Measurements from ENCODE around the gene L3MBTL3. TPM values are rescaled to one million over a fixed set of nuclear protein-coding genes. Genes with fewer than 3 reads are reported as not detected.
A peak's percentile ranks its signal among the peaks of the same experiment; 100 is the strongest.

L3MBTL3 gene
- polyA plus RNA-seq (2013, experiment 1 of 2), result 9.4 TPM
- polyA plus RNA-seq (2013, experiment 2 of 2), result 9.0 TPM

DNA sequence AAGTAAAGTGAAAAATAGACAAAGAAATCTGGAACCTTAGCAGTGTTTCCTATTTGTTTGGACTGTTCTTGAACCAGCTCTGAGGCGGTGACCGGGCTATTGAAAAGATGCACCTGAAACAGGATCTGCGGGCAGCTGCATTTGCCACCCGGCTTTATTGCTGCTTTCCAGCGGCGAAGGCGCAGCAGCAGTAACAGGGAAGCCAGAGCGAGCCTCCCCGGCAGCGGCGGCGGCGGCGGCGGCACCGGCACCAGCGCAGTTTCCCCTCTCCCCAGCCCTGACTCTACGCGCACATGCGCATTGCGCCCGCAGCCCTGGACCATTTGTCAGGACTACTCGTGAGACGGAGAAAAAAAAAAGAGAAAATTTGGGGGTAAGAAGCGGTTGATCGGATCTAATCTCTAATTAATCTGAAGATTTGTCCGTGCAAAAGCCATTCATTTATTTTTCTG lies at the start of gene L3MBTL3:
Gene L3MBTL3 (plus strand): TSS at position 290 of the 452 bp plus-strand sequence. CDS start 24,119 bp downstream, outside the sequence.
- Histone ChIP-seq H2AFZ (ENCODE audit: low read length) (peak within 1 kb of the TSS; percentile 99), H4K8ac (ENCODE audit: low read depth, low read length) (no peak within 1 kb of the TSS), H3K23ac (ENCODE audit: low read depth, low read length, poor library complexity) (no peak within 1 kb of the TSS), H3K79me1 (ENCODE audit: low read depth, low read length) (peaks cover 5% of the 10 kb centered on the region), H2AK5ac (ENCODE audit: low read depth, low read length) (no peak within 1 kb of the TSS), H2BK12ac (ENCODE audit: low read length) (peak within 1 kb of the TSS; percentile 36), H3K4me1 (ENCODE audit: control insufficient read depth in 2 of 2, insufficient read depth in 1 of 2, low read depth in 1 of 2, low read length in 2 of 2) (peaks cover 2 to 8% of the 10 kb centered on the region in 2 donors), H2BK15ac (ENCODE audit: low read length) (peak within 1 kb of the TSS; percentile 62), H3K14ac (ENCODE audit: low read length) (peak within 1 kb of the TSS; percentile 96), H2BK120ac (ENCODE audit: low read depth, low read length) (peak within 1 kb of the TSS; percentile 87), H3K27me3 (ENCODE audit: control insufficient read depth in 3 of 3, insufficient read depth in 3 of 3, low read depth in 1 of 3, low read length in 3 of 3) (peaks cover 0 to 6% (median 0%) of the 10 kb centered on the region in 3 experiments), H3K9me3 (replicated peaks in 1 of 2; ENCODE audit: control insufficient read depth in 2 of 2, insufficient read depth in 1 of 2, low read depth in 1 of 2, low read length in 2 of 2) (no peaks in the 10 kb centered on the region), H3K9ac (ENCODE audit: low read depth, low read length, poor library complexity) (peak within 1 kb of the TSS; percentile 94), H3K27ac (replicated peaks; ENCODE audit: low read length) (peak within 1 kb of the TSS; percentile 60), H3K36me3 (replicated peaks in 1 of 2; ENCODE audit: control insufficient read depth in 2 of 2, insufficient read depth in 2 of 2, low read length in 2 of 2) (no peaks in the 10 kb centered on the region), H3K4me2 (ENCODE audit: insufficient read depth, low read length, poor library complexity, severe bottlenecking) (peak within 1 kb of the TSS; percentile 71), H3K18ac (ENCODE audit: low read length) (peak within 1 kb of the TSS; percentile 95), H3K4me3 (ENCODE audit: low read length in 2 of 2) (peak within 1 kb of the TSS; percentile 92 to 93), H4K91ac (ENCODE audit: low read depth, low read length, poor library complexity) (no peak within 1 kb of the TSS), H3K4ac (ENCODE audit: low read length) (no peak within 1 kb of the TSS), H2BK5ac (ENCODE audit: low read length) (no peak within 1 kb of the TSS)
- peak; percentile 82 for DNase-seq (ENCODE audit: low spot score)
- no CpG with 5 or more reads among the region's 27 CpGs for WGBS, 2 donors (ENCODE audit: extremely low coverage in 2 of 2, insufficient read length in 2 of 2, insufficient replicate concordance in 1 of 2)

DNA sequence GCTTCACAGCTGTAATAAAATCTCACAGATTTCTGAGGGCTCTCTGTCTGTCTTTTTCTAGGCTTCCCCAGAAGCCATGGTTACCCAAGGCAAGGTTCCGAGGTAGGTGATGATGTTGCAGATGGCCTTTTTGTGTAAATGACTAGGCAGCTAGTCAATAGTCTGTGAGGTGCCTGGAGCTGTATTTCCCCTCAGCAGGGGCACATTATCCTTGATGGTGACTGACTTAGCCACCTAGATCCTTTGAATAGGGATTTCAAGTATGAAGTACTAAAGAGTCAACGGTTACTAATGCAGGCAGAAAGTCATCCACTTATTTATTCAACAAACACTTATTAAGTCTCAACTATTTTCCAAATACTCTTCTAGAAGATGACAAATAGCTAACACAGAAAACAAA lies 49.3 kb upstream of the L3MBTL3 start:
- Histone ChIP-seq H3K27ac (replicated peaks; ENCODE audit: low read length) (no peak overlapping the region), H2AFZ (ENCODE audit: low read length) (no peak overlapping the region), H2BK12ac (ENCODE audit: low read length) (no peak overlapping the region), H3K9me3 (replicated peaks in 1 of 2; ENCODE audit: control insufficient read depth in 2 of 2, insufficient read depth in 1 of 2, low read depth in 1 of 2, low read length in 2 of 2) (no peaks in the 10 kb centered on the region), H3K27me3 (ENCODE audit: control insufficient read depth in 3 of 3, insufficient read depth in 3 of 3, low read depth in 1 of 3, low read length in 3 of 3) (no peaks in the 10 kb centered on the region), H3K79me1 (ENCODE audit: low read depth, low read length) (no peaks in the 10 kb centered on the region), H4K91ac (ENCODE audit: low read depth, low read length, poor library complexity) (no peak overlapping the region), H2AK5ac (ENCODE audit: low read depth, low read length) (no peak overlapping the region), H3K14ac (ENCODE audit: low read length) (no peak overlapping the region), H2BK5ac (ENCODE audit: low read length) (no peak overlapping the region), H3K4me1 (ENCODE audit: control insufficient read depth in 2 of 2, insufficient read depth in 1 of 2, low read depth in 1 of 2, low read length in 2 of 2) (peaks cover 0 to 1% of the 10 kb centered on the region in 2 donors), H3K9ac (ENCODE audit: low read depth, low read length, poor library complexity) (no peak overlapping the region), H4K8ac (ENCODE audit: low read depth, low read length) (no peak overlapping the region), H3K18ac (ENCODE audit: low read length) (no peak overlapping the region), H3K36me3 (replicated peaks in 1 of 2; ENCODE audit: control insufficient read depth in 2 of 2, insufficient read depth in 2 of 2, low read length in 2 of 2) (no peaks in the 10 kb centered on the region), H3K4me2 (ENCODE audit: insufficient read depth, low read length, poor library complexity, severe bottlenecking) (no peak overlapping the region), H2BK15ac (ENCODE audit: low read length) (no peak overlapping the region), H3K4me3 (ENCODE audit: low read length in 2 of 2) (no peak overlapping the region), H3K23ac (ENCODE audit: low read depth, low read length, poor library complexity) (no peak overlapping the region), H3K4ac (ENCODE audit: low read length) (no peak overlapping the region), H2BK120ac (ENCODE audit: low read depth, low read length) (no peak overlapping the region)
- no peak for DNase-seq (ENCODE audit: low spot score)
- no CpG with 5 or more reads among the region's 2 CpGs for WGBS, 2 donors (ENCODE audit: extremely low coverage in 2 of 2, insufficient read length in 2 of 2, insufficient replicate concordance in 1 of 2)

- Histone ChIP-seq H2BK120ac (ENCODE audit: low read depth, low read length) (no peak overlapping the region), H3K9me3 (replicated peaks in 1 of 2; ENCODE audit: control insufficient read depth in 2 of 2, insufficient read depth in 1 of 2, low read depth in 1 of 2, low read length in 2 of 2) (peaks cover 0 to 3% of the 10 kb centered on the region in 2 donors), H3K4me3 (ENCODE audit: low read length in 2 of 2) (no peak overlapping the region), H2AFZ (ENCODE audit: low read length) (no peak overlapping the region), H4K8ac (ENCODE audit: low read depth, low read length) (no peak overlapping the region), H3K14ac (ENCODE audit: low read length) (no peak overlapping the region), H3K9ac (ENCODE audit: low read depth, low read length, poor library complexity) (no peak overlapping the region), H3K27me3 (ENCODE audit: control insufficient read depth in 3 of 3, insufficient read depth in 3 of 3, low read depth in 1 of 3, low read length in 3 of 3) (no peaks in the 10 kb centered on the region), H3K4me1 (ENCODE audit: control insufficient read depth in 2 of 2, insufficient read depth in 1 of 2, low read depth in 1 of 2, low read length in 2 of 2) (no peaks in the 10 kb centered on the region), H2BK5ac (ENCODE audit: low read length) (no peak overlapping the region), H2BK15ac (ENCODE audit: low read length) (no peak overlapping the region), H3K27ac (replicated peaks; ENCODE audit: low read length) (no peak overlapping the region), H3K4ac (ENCODE audit: low read length) (no peak overlapping the region), H3K18ac (ENCODE audit: low read length) (no peak overlapping the region), H2BK12ac (ENCODE audit: low read length) (no peak overlapping the region), H3K36me3 (replicated peaks in 1 of 2; ENCODE audit: control insufficient read depth in 2 of 2, insufficient read depth in 2 of 2, low read length in 2 of 2) (no peaks in the 10 kb centered on the region), H3K23ac (ENCODE audit: low read depth, low read length, poor library complexity) (no peak overlapping the region), H2AK5ac (ENCODE audit: low read depth, low read length) (no peak overlapping the region), H3K4me2 (ENCODE audit: insufficient read depth, low read length, poor library complexity, severe bottlenecking) (no peak overlapping the region), H3K79me1 (ENCODE audit: low read depth, low read length) (no peaks in the 10 kb centered on the region), H4K91ac (ENCODE audit: low read depth, low read length, poor library complexity) (no peak overlapping the region)
- WGBS, 2 donors (ENCODE audit: extremely low coverage in 2 of 2, insufficient read length in 2 of 2, insufficient replicate concordance in 1 of 2), result no CpG with 5 or more reads among the region's 4 CpGs
- no peak for DNase-seq (ENCODE audit: low spot score)
Observed at GRCh38 chr6:129976110-129976509, 42.3 kb upstream of the L3MBTL3 start.

DNA sequence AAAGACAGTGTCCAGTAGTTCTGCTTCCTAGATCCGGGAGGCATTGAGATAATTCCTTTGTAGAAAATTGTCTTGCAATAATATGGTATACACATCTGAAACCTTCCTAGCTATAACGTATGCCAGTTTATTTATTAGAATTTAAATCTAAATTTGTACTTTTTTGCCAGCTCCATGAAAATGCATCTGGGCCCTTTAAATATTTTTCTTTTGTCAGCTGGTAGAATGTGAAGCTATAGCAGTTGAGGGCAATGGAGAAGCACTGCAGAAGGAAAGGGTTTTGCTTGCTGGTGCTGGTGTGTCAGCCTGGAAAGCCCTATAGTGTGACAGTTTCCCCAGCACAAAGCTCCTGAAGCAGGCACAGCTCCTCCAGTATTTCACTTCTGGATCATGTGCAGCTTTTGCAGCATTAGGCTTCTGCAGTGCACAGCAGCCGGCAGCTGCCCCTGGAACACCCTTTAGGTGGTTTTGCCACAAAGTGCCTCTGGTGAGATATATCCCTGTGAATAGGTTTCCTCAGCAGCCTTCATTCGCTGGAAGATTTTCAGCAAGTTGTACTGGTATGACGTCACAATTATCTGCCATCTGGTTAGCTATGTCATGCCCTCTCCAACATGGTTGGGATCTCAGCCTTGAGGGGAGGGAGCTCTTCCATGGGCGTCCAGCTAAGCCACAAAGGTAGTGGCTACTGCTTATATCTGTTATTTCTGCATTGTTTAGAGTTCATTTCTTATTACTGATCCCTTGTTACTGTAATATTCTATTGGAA lies 40.0 kb upstream of the L3MBTL3 start:
- Histone ChIP-seq H2AK5ac (ENCODE audit: low read depth, low read length) (no peak overlapping the region), H2BK15ac (ENCODE audit: low read length) (no peak overlapping the region), H3K36me3 (replicated peaks in 1 of 2; ENCODE audit: control insufficient read depth in 2 of 2, insufficient read depth in 2 of 2, low read length in 2 of 2) (no peaks in the 10 kb centered on the region), H3K4me1 (ENCODE audit: control insufficient read depth in 2 of 2, insufficient read depth in 1 of 2, low read depth in 1 of 2, low read length in 2 of 2) (no peaks in the 10 kb centered on the region), H3K27me3 (ENCODE audit: control insufficient read depth in 3 of 3, insufficient read depth in 3 of 3, low read depth in 1 of 3, low read length in 3 of 3) (no peaks in the 10 kb centered on the region), H4K91ac (ENCODE audit: low read depth, low read length, poor library complexity) (no peak overlapping the region), H3K4me2 (ENCODE audit: insufficient read depth, low read length, poor library complexity, severe bottlenecking) (no peak overlapping the region), H4K8ac (ENCODE audit: low read depth, low read length) (no peak overlapping the region), H2BK5ac (ENCODE audit: low read length) (no peak overlapping the region), H3K27ac (replicated peaks; ENCODE audit: low read length) (no peak overlapping the region), H3K14ac (ENCODE audit: low read length) (no peak overlapping the region), H2BK12ac (ENCODE audit: low read length) (no peak overlapping the region), H3K9me3 (replicated peaks in 1 of 2; ENCODE audit: control insufficient read depth in 2 of 2, insufficient read depth in 1 of 2, low read depth in 1 of 2, low read length in 2 of 2) (peaks cover 0 to 3% of the 10 kb centered on the region in 2 donors), H3K23ac (ENCODE audit: low read depth, low read length, poor library complexity) (no peak overlapping the region), H2BK120ac (ENCODE audit: low read depth, low read length) (no peak overlapping the region), H3K9ac (ENCODE audit: low read depth, low read length, poor library complexity) (no peak overlapping the region), H3K4me3 (ENCODE audit: low read length in 2 of 2) (peak overlapping the region in 1 of 2 donors; percentile 52), H3K18ac (ENCODE audit: low read length) (no peak overlapping the region), H3K79me1 (ENCODE audit: low read depth, low read length) (no peaks in the 10 kb centered on the region), H3K4ac (ENCODE audit: low read length) (no peak overlapping the region), H2AFZ (ENCODE audit: low read length) (no peak overlapping the region)
- DNase-seq (ENCODE audit: low spot score), result no peak
- no CpG with 5 or more reads among the region's 6 CpGs for WGBS, 2 donors (ENCODE audit: extremely low coverage in 2 of 2, insufficient read length in 2 of 2, insufficient replicate concordance in 1 of 2)

Measured in neuronal stem cell (in vitro differentiated cells).